GM21529 (cell line): Measurements from ENCODE around the gene CMIP.
A peak's percentile ranks its signal among the peaks of the same experiment; 100 is the strongest.

Source experiments
- ATAC-seq: cut with Tn5 transposase; IDR thresholded peaks from one replicate; pipeline ENCODE4 v1.9.1; 2021; ENCODE audit not compliant: unreplicated experiment

The CMIP gene

DNA sequence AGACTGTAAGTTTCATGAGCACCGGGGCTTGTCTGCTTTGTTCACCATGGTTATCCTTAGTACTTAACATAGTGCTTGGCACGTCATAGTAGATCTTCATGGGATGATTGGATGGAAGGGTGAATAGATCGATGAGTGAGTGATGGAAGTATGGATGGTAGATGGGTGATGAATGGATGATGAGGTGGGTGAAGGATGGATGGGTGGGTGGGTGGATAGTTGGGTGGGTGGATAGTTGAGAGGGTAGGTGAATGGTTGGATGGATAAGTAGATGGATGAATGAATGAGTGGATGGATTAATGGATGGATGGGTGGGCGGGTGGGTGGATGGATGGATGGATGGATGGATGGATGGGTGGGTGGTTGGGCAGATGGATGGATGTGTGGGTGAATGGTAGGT, 201.3 kb downstream of the CMIP start:
- no peak for ATAC-seq

DNA sequence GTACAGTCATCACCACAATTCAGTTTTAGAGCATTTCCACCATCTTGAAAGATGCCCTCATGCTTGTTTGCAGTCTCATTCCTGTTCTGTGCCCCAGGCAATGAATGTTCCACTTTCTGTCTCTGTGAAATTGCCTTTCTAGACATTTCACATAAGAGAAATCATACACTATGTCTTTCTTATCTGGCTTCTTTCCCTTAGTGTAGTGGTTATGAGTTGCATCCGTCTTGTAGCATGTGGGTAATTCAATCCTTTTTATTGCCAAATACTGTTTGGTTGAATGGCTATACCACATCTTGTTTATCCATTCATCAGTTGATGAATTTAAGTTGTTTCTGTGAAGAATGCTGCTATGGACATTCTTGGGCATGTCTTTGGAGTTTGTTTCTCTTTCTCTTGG, 202.0 kb downstream of the CMIP start:
- no peak for ATAC-seq

DNA sequence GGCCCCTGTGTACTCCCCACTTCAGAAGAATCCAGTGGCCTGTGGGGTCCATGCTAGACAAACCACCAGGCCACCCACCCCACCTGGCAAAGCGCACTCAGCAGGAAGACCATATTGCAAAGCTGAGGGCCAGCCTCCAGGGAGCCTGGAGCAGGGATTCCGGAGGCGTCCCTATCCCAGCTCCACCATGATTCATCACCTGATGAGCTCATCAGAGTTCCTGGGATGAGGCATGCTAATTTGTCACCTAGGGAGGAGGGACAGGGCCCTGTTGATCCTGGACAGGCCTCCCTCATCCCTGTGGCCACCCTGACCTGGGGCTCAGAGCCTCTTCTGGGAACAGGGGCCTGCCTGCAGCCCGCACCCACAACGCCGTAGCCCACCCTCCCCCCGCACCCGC, 202.9 kb downstream of the CMIP start:
- no peak for ATAC-seq

- no peak for ATAC-seq
Observed at GRCh38 chr16:81649561-81650184, 205.1 kb downstream of the CMIP start.

- no peak for ATAC-seq
Observed at GRCh38 chr16:81650281-81650680, 205.7 kb downstream of the CMIP start.

- ATAC-seq = no peak
Observed at GRCh38 chr16:81650982-81651562, 206.5 kb downstream of the CMIP start.

- no peak for ATAC-seq
Observed at GRCh38 chr16:81651758-81652718, 207.4 kb downstream of the CMIP start.

DNA sequence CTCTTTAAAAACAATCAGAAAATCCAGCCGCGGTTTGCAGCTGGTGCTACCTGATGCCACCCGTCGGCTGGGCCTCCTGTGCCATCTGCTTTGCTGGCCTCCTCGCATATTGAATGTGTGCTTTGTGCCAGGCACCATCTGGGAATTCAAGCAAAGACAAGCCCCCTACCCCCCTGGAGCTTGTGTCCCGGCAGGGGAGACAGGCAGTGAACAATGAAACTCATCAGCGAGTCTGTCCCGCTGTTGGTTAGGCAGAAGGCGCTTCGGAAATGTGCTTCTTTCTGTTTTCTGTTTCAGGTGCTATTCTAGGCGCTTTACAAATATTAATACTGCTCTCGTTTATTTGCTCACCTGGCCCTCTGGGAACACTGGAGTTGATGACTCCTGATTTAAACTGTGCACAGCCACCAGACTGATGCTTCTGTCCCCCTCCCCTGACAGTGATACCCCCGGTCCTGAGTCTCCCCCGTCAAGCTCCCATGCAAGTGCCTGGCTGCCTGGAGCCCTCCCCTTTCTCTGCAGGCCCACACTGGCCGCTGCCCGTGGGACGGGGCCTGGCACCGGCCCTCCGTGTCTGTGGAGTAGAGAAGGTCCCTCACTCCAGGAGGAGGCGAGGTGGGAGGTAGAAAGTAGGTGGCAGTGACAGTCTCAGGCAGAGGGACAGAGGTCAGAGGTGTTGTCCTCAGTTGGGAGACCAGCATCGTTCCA, 208.3 kb downstream of the CMIP start:
- ATAC-seq = peak; percentile 61

GRCh38 chr16:81654346-81654745, 209.7 kb downstream of the CMIP start:
- no peak for ATAC-seq

GRCh38 chr16:81655469-81656162, 211.0 kb downstream of the CMIP start:
- no peak for ATAC-seq

GRCh38 chr16:81657224-81657623, 212.6 kb downstream of the CMIP start:
- ATAC-seq = peak; percentile 79

- no peak for ATAC-seq
Observed at GRCh38 chr16:81657781-81658180, 213.2 kb downstream of the CMIP start.

GRCh38 chr16:81658373-81658772, 213.8 kb downstream of the CMIP start:
- ATAC-seq = no peak

DNA sequence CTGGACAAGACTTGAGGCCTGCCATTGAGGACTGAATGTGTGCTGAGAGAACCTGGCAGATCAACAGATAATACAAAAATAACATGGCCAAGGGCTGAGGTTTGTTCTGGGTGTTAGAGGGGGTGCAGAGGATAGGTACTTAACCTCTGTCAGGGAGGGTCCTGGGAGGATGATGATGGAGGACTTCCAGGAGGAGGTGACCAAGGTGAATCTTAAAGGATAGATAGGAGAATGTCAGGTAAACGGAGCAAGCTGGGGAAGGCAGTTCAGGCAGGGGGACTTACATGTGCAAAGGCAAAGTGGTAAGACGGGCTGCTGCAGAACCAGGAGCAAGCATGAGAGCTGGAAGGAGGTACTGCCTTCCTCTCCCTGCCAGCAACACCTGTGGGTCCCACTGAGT, 214.6 kb downstream of the CMIP start:
- no peak for ATAC-seq

GRCh38 chr16:81661082-81661481, 216.5 kb downstream of the CMIP start:
- no peak for ATAC-seq

GRCh38 chr16:81664153-81664552, 219.5 kb downstream of the CMIP start:
- no peak for ATAC-seq

DNA sequence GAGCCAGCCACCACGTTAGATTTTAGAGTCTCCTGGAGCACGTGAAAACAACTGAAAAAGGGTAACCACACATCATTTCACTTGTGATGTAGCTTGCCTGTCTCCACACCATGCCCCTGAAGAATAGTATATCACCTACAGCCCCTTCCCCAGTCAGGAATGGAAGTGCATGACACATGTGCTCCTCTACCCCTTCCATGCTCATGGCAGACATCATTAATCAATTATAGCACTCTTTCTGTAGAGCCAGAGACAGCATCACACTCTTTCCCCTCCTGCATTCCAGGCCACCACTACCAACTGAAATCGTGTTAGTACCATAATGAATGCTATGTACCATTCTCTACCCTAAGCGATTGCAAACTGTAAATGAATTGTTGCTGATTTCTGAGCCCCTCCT, 221.0 kb downstream of the CMIP start:
- no peak for ATAC-seq

DNA sequence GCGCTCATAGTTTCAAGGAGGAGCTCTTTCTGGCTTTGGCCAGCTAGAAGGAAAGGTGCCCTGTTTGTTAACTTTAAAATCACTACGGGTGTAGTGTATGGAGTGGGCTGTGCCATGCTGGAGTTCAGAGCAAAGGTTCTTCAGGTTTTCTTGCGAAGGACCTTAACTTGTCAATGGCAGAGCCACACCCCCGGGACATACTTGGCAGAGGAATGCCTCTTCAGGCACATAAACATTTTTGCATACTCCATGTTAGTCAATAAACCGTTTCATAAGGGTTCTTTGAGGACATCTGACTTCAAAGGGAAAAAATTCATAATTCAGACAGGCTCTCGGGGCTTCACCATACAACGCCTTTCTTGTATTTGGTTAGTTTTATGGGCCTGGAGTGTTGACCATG, 221.5 kb downstream of the CMIP start:
- ATAC-seq = no peak

DNA sequence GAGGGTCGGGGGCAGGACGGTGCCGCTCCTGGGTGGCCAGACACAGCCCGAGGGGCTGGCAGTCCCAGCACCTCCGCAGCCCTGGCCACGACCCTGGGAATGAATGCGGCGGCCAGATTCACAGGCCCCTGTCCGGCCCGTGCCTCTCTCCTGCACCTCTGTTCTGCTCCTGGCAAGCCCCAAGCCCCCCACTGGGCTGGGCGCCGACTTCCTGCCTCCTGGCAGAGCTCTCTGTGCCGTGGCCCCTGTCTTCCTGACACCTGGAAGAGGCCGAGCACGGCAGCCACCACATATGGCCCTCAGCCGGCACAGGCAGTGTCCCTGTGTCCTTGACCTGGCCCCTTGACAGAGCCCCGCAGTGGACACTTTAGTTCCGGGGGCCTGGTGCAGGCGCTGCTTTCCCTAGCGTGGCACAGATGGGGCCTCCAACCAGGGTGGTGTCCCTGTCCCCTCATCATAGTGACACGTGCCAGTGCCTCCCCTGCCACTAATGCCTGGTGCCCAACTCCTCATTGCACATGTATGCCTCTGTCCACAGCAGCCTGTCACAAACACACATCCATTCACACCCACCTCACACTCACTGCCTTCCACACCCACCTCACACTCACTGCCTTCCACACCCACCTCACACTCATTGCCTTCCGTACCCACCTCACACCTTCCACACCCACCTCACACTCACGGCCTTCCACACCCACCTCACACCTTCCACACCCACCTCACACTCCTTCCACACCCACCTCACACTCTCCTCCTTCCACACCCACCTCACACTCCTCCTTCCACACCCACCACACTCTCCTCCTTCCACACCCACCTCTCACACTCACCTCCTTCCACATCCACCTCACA, 223.9 kb downstream of the CMIP start:
- ATAC-seq = no peak
